Activated CD4-positive, alpha-beta T cell treated with anti-CD3 and anti-CD28 coated beads, Interleukin-2, amount 50 U/mL, for 1 hour (primary cell): Measurements from ENCODE around the gene TNFSF18.
"Not testable (repeated sequence)": the region's sequence is repeated elsewhere in the genome, so short reads cannot be mapped to it uniquely, and the experiment has no call there.

Experiments used
- DNase-seq: peaks from one replicate; pipeline ENCODE4 v3.0.0-alpha.2; 2020

TNFSF18 gene, protein sequence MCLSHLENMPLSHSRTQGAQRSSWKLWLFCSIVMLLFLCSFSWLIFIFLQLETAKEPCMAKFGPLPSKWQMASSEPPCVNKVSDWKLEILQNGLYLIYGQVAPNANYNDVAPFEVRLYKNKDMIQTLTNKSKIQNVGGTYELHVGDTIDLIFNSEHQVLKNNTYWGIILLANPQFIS

GRCh38 chr1:173050865-173051264 lies at the start of gene TNFSF18:
TSS of gene TNFSF18 (minus strand) at chr1:173050941. CDS start at chr1:173050896, 45 bp downstream.
- DNase-seq: no peak

- DNase-seq: no peak
Measured at GRCh38 chr1:173099166-173099565, 48.4 kb upstream of the TNFSF18 start.

GRCh38 chr1:173098117-173098516 lies 47.4 kb upstream of the TNFSF18 start:
- DNase-seq: no peak

DNA sequence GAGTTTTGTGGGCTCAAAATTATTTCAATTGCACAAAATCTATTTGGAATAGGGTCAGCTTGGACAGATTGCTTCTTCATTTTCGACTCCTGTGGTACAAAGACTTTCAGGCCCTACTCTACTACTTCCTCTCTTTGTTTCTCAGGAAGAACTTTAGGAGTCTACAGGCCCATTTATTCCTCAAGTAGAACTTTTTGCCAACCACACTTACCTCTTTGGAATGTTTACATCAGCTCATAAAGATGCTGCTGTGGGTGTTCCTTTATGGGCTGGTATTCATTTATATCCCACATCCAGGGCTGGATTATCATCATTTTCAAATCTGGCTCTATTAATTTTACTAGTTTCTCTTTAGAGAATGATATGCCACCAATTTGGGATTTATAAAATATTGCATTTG lies 46.3 kb upstream of the TNFSF18 start:
- no peak for DNase-seq

GRCh38 chr1:173095632-173096031 lies 44.9 kb upstream of the TNFSF18 start:
- no peak for DNase-seq

- DNase-seq: no peak
Measured at GRCh38 chr1:173094541-173094940, 43.8 kb upstream of the TNFSF18 start.

DNA sequence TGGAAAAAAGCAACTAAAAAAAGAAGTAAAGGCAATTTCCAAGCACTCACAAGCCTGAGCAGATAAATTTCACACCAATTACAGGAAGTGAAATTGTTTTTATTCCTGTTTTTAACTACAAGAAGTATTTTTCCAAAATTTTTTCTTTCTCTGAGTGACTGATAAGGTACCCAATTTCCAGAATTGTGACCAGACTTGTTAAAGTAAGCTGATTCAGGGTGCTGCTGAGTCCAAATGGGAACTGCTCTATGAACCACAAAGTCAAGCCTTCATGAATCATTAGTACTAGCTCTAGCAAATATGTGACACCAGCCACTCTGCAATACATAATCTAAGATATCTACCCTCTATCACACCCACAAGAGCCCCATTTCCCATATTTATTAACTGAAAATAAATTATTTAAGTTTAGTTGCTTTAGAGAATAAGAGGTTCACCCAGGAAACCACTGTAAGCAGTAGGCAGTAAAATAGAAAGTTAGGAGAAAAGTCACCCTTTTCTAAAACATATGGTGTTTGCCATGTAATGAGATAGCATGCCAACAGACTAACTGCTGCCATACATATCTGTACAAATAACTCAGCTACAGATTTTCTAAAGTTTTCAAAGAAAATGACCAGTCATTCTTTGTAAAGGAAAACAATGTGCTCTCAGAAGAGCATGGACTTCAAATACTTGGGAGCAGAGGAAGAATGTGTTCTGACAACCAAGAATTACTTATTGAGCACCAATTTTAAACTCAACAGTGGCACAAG lies 43.1 kb upstream of the TNFSF18 start:
- no peak for DNase-seq

DNA sequence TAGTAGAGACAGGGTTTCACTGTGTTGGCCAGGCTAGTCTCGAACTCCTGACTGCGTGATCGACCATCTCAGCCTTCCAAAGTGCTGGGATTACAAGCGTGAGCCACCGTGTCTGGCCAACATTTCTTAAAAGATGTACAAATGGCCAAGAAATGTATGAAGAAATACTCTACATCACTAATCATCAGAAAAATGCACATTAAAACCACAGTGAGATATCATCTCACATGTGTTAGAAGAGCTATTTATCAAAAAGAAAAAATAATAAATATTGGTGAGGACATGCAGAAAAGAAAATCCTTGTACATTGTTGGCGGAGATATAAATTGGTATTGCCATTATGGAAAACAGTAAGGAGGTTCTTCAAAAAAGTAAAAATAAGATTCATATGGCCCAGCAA lies 33.6 kb upstream of the TNFSF18 start:
- DNase-seq: no peak

GRCh38 chr1:173082913-173083312 lies 32.2 kb upstream of the TNFSF18 start:
- DNase-seq: no peak

- DNase-seq: not testable (repeated sequence)
Measured at GRCh38 chr1:173074217-173074616, 23.5 kb upstream of the TNFSF18 start.

- DNase-seq: no peak
Measured at GRCh38 chr1:173064011-173064410, 13.3 kb upstream of the TNFSF18 start.

GRCh38 chr1:173063171-173063570 lies 12.4 kb upstream of the TNFSF18 start:
- no peak for DNase-seq

DNA sequence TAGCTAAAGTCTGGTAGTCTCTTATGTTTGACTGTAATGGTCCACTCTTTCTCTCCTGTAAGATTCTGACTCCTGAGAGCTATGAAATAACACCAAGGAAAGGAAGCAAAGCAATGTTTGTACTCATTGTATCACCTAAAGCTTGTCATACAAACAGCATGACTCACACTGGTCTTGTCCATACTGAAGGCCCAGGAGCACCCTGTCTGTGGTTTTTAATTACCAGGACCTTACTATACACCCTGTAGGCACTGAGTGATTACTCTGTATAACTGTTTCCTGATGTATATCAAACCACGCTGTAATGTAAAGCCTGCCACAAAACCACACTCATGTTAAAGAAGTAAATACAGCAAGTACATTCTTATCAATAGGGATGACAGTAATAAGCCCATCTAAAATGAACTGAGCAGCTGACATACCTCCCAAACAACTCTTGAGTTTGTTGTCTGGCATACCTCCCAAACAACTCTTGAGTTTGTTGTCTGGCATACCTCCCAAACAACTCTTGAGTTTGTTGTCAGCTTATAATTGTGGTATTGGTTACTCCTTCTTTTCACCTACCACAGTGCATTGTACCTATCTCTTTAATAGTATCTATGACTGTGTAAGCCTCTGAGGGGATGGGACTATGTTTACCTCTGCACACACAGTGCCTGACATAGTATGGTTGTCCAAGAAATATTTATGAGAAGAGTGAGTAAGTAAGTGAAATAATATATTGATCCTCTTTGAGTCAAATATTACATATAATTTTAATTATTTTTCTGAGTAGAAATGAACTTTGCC lies 11.6 kb upstream of the TNFSF18 start:
- DNase-seq: no peak

- no peak for DNase-seq
Measured at GRCh38 chr1:173058556-173058955, 7.8 kb upstream of the TNFSF18 start.

DNA sequence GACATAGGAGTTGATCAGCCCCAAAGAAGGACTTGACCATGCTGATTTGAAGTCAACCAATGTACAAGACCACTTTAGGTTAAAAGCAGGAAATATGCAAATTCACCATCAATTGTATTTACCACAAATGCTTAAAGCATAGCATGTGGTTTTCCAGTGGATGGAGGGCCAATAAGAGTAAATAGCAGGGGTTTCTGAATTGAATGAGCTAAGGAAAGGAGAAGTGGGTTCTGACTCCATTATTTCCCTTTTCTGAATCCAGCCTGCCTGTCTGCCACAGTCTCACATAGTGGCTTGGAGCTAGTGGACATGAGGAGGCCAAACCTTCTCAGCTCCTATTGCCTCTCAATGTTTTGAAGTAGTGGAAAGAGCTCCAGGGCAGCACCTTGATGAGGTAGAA lies 7.2 kb upstream of the TNFSF18 start:
- DNase-seq: no peak

GRCh38 chr1:173056365-173056764 lies 5.6 kb upstream of the TNFSF18 start:
- no peak for DNase-seq

DNA sequence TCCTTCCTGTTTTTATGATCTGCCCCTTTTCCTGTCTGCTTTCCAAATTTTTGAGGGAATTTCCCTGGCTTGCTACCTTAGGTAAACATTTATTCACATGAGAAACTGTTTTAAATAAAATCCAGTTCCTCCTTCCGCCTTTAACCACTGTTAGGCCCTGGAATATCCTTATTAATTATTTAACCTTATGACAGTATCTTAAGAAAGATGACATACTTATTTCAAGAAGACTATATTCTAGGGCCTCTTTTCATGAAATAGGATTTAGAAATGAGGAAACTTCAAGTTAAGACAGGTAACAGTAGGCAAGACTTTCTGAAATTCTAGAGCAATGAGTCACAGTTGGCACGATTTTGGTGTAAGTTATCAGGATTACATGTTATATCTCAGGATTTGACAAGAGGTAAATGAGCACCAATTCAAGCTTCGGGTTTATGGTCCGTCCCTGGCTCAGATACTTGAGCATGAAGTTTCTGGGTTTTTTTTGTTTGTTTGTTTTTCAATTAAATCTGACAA lies 2.0 kb upstream of the TNFSF18 start:
- no peak for DNase-seq

DNA sequence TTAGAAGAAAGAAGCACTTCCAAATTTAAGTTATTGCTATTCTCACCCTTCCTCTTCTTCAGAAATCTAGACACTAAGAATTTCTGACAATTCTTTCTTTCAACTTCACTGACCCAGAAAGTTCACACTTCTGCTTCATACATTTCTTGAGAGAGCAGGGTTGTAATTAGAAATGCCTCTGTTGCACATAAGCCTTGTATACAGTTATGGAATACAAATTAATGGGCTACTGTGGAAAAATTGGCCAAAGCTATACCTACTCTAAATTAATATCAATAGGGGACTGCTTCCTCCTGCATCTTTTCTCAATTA lies 1.5 kb downstream of the TNFSF18 start:
- no peak for DNase-seq

GRCh38 chr1:173048621-173049321 lies 2.0 kb downstream of the TNFSF18 start:
- no peak for DNase-seq

DNA sequence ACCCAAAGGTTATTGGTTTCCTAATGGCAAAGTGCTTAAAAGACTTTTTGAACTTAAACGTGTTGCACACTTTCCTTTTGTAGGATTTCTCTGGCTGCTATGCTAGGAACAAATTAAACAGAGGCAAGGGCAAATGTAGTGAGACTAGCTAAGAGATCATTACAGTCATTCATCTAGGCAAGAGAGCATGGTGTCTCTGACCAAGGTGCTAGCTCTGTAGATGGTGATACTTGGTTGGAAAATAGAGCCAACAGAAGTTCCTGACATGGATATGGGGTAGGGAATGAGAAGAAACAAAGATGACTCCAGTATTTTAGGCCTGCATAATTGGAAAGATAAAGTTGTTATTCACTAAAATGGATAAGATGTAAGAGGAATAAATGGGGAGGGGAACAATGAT lies 6.1 kb downstream of the TNFSF18 start:
- no peak for DNase-seq

- DNase-seq: no peak
Measured at GRCh38 chr1:173043253-173043652, 7.5 kb downstream of the TNFSF18 start.

- DNase-seq: no peak
Measured at GRCh38 chr1:173042806-173043205, 7.9 kb downstream of the TNFSF18 start.

GRCh38 chr1:173039626-173040025 lies 11.1 kb downstream of the TNFSF18 start:
- DNase-seq: no peak
